ENCODE measurements around the gene ROBO4.
A peak's percentile ranks its signal among the peaks of the same experiment; 100 is the strongest.

ROBO4 gene

GRCh38 chr11:124887667-124888013 lies 10.0 kb downstream of the ROBO4 start:
- DNase-seq, result no peak

- peak; percentile 23 for DNase-seq
Measured at GRCh38 chr11:124886978-124887666, 10.5 kb downstream of the ROBO4 start.

- peak; percentile 36 for DNase-seq
Measured at GRCh38 chr11:124886476-124886875, 11.2 kb downstream of the ROBO4 start.

DNA sequence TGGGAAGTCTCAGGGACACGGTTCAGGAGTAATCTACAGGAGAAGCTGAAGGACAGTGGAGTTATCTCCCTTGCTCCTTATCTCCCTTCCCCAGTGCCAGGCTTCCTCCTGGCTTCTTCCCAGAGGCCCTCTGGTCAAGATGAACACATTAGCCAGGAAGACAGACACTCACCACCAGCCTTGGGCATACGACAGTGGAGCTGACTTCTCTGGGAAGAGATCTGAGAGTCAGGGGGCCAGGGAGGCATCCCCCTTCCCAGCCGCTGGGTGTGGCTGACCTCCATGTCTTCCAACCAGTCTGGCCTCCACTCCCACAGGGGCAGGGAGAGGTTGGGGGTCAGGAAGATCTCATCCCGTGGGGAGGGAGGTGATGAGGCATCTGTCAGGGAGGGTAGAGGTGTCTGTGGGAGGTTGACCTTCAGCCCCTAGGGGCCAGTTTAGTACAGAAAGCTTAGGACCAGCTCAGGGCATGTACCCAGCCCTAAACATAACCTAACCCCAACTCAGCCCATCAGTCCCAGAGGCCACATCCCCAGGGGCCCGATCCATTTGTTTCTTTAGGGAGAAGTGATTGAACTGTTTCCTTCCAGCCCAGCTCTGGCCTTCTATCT lies 12.7 kb downstream of the ROBO4 start:
- DNase-seq, result no peak

DNA sequence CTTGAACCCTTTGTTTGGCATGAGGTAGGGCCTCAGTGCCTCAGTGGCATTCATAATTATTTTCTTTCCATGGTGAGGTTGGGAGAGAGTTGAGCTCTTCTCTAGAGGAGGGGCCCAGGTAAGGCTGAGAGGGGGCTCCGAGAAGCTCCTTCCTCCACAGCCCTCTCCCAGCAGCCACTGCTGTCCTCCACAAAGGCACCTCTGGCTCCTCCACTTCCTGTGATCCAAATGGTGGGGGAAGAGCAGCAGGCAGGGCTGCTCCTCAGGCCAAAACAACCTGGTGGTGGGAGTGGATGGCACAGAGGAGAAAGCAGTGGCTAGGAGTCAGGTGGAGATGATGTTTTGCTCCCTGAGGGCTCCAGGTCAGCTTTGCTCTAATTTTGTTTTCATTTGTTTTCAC lies 13.3 kb downstream of the ROBO4 start:
- DNase-seq, result no peak

DNA sequence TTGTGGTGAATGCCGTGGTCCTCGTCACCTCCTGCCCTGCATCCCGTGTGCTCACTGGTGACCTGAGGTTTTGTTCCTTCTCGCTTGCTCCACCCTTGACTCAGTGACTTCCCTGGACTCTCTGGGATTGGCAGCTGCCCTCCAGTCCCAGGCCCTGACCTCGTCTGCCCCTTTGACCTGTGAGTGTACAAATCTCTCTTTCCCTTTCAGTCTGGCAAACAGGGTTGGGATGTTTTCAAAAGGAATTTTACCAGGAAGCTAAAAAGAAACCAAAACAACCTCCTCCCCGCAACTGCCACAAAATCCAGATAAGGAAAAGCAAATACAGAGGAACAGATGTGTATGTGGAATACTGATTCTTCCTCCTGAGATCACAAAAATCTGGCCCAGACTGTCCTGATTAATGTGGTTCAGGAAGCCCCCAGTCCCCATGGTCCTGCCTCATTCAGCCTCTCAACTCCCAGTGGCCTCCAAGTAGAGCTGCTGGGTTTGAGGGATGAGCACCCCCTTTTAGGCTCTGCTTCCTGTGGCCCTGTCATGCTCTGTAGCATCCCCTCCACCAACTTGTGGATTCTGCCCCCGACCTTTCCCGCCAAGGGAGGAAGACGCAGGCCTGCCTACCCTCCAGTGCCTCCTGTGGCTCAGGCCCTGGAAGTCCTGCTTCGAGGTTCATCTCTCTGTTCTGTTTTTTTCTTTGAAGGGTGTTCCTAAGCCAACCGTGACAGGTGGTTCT lies 15.2 kb downstream of the ROBO4 start:
- peak; percentile 30 for DNase-seq

- DNase-seq, result peak; percentile 26
Measured at GRCh38 chr11:124880958-124881357, 16.7 kb downstream of the ROBO4 start.

DNA sequence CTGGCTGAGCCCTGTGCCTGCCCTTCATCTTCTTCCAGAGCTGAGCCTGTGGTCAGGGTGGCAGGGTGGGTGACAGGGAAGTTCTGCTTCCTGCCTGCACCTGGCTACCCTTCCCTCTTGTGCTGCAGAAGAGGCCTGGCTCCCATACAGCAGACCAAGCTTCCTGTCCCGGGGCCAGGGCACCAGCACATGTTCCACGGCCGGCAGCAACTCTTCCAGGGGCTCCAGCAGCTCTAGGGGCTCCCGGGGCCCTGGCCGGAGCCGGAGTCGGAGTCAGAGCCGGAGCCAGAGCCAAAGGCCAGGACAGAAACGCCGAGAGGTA lies 17.4 kb downstream of the ROBO4 start:
- peak; percentile 40 for DNase-seq

- DNase-seq, result peak; percentile 46
Measured at GRCh38 chr11:124879493-124880289, 18.0 kb downstream of the ROBO4 start.

DNA sequence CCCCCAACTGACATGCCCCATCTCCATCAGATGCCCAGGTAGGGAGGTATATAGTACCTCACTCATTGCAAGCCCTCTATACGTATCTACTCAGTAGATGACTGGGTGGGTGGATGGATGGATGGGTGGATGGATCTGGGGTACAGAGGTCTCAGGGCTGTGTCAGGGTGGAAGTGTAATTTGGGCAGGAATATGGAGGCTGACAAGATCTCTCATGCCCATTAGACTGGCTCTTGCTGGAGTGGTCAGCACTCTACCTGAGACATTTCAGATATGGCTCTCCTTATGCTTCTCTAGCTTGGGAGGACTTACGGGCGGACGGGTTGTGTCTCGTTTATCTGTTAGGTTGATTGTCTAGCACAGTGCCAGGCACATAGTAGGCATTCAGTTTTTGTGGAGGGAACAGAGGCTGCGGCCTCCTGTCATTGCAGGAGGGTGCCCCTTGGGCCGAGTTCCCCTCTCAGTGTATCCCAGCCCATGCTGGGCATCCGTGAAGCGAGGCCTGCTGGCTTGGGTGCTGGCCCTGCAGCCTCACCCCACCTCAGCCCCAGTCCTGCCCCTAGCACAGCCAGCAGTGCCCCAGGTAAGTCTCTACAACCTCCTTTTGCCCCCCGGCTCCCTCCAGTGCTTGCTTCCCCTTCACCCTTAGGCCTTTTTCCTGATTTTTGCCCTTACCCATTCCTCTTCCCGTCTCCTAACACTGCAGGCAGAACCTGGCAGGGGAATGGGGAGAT lies 18.7 kb downstream of the ROBO4 start:
- DNase-seq, result no peak

DNA sequence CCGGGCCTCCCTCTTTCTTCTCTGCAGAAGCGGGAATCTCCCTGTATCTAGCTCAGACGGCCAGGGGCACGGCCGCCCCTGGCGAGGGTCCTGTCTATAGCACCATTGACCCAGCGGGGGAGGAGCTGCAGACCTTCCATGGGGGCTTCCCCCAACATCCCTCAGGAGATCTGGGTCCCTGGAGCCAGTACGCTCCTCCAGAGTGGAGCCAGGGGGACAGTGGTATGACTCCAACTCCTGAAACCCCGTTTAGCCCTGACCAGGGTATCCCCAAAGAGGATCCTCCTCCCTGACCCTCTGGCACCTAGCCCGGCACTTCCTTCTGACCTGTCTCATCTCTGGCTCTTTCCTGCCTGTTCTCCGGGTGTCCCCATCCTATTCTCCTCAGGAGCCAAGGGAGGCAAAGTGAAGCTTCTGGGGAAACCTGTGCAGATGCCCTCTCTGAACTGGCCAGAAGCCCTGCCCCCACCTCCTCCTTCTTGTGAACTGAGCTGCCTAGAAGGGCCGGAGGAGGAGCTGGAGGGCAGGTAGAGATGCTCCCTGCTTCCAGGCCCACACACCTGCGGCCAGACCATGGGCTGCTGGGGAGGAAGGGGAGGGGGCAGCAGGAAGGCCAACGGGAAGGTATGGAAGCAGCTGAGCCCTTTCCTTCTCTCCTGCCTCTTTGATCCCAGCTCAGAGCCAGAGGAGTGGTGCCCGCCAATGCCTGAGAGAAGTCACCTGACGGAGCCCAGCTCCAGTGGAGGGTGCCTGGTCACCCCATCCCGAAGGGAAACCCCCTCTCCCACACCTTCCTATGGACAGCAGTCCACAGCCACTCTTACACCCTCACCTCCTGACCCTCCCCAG lies 19.5 kb downstream of the ROBO4 start:
- no peak for DNase-seq

DNA sequence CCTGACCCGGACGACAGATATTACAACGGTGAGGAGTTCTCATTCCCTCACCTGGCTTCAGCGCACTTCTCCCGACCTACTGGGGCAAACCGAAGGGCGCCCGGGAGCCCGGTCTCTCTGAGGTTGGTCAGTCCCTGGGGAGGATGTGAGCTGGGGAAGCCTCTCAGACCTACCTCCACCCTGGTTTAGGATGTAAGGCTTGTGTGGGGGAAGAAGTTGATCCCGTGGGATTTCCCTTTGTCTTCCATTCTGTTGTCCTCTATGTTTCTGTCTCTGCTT lies 20.1 kb downstream of the ROBO4 start:
- no peak for DNase-seq

DNA sequence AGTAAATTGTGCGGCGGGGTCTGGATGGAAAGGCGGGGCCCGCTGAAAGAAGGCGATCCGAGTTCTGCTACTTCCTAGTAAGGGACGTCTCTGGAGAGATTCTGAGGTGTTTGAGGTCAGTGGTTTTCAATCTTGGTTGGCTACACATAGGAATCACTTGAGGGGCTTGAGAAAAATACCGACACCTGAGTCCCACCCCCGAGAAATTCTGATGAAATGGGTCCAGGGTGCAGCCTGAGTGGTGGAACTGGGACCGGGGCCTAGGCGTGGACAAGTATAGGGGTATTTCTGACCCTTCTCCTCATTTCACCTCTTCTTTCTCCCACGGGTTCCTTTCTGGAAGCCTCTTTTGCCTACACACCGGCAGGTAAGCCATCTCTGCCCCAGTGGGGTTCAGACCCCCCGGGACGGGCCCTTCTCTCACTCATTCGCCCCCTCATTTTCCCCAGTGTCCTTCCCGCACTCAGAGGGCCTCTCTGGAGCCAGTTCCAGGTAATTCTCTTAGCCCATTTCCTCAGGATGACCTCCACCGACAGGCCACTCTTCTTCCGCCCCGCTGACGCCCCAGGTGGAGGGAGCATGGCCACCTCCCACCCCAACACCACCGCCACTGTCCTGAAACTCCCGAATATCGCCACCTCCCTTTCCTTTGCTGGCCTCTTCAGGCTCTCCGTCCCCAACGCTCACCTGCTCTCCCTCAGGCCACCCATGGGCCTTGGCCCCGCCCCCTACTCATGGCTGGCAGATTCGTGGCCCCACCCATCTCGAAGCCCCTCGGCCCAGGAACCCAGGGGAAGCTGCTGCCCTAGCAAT lies 20.6 kb downstream of the ROBO4 start:
- DNase-seq, result no peak

DNA sequence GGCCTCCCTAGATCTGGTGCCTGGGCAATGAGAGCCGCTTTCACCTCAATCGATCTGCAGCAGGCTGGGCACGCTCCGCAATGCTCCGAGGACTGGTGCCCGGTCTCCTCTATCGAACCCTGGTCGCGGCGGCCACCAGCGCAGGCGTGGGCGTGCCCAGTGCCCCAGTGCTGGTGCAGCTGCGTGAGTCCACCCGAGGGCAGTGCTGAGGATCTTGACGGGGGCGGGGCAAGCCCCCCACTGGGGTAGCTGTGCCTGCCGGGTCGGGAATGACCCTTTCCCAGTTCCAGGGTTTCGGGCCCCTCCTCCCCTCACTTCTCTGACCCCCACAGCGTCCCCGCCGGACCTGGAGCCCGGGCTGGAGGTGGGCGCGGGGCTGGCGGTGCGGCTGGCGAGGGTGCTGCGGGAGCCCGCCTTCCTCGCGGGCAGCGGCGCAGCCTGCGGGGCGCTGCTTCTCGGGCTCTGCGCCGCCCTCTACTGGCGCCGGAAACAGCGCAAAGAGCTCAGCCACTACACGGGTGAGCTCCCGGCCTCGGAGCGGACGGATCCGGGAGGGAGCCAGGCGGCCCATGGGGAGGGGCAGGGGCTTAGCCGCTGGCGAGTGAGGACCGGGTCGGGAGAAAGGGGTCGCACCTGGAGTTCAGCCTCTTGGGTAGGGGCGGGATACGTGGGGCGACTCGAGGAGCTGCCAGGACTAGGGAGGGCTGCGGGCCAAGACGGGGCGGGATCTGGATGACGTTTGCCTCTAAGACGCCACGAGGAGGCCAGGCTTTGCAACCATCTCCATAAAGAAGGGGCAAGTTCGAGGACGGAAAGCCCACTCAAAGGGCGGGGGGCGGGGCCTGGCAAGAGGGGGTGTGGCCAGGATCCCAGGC lies 21.5 kb downstream of the ROBO4 start:
- peak; percentile 89 for DNase-seq

DNA sequence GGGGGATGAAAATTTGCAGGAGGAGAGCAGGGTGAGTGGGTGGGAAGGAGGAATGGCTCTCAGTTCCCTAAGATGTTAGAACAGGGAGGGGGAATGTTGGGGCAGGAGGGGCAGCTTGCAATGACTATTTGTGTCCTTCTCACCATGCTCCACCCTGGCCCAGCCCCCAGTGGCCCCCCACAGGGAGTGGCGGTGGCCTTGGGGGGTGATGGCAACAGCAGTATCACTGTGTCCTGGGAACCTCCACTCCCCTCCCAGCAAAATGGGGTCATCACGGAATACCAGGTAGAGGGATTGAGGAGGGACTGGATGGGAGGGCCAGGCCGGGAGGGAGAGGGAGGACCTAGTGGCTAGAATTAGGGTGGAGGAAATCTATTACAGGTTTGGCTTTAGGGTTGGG lies 22.3 kb downstream of the ROBO4 start:
- no peak for DNase-seq

GRCh38 chr11:124874571-124875255 lies 23.0 kb downstream of the ROBO4 start:
- DNase-seq, result peak; percentile 44

DNA sequence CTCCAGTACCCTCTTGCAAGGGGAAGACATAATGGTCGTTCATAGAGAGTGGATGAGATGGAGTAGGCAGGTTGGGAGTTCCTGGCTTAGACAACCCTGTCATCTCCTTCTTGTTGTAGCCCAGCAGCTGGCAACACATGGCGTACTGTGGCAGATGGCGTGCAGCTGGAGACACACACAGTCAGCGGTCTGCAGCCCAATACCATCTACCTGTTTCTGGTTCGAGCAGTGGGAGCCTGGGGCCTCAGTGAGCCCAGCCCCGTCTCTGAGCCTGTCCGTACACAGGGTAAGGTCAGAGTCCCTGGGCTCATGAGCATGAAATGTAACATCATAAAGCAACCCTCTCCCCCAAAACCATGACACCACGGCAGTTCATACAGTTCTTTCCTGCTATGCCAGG lies 23.7 kb downstream of the ROBO4 start:
- DNase-seq, result peak; percentile 34

DNA sequence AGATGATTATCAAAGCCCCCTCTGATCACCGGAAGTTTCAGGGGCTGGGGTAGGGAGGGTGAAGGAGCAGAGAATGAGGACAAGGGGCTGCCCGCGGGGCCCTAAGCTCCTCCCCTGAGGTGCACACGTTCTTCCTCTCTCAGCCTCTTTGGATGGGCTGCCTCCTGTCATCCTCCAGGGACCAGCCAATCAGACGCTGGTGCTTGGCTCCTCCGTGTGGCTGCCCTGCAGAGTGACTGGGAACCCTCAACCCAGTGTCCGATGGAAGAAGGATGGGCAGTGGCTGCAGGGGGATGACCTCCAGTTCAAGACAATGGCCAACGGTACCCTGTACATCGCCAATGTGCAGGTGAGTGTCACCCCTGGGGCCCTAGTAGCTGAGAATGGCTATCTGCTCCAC lies 24.9 kb downstream of the ROBO4 start:
- no peak for DNase-seq

DNA sequence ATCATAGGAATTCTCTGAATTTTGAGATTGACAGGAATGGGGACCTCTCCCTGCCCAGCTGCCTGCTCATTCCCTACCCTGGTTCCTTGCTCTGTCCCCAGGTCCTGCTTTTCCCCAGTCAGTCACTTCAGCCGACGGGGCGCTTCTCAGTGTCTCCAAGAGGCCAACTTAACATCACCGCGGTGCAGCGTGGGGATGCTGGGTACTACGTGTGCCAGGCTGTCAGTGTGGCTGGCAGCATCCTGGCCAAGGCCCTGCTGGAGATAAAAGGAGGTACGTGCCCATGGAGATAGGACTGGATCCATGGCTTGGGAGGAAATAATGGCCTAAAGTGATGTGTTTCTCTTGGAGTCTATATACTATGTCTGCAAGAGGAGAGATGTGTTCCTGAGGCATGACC lies 25.4 kb downstream of the ROBO4 start:
- DNase-seq, result no peak

DNA sequence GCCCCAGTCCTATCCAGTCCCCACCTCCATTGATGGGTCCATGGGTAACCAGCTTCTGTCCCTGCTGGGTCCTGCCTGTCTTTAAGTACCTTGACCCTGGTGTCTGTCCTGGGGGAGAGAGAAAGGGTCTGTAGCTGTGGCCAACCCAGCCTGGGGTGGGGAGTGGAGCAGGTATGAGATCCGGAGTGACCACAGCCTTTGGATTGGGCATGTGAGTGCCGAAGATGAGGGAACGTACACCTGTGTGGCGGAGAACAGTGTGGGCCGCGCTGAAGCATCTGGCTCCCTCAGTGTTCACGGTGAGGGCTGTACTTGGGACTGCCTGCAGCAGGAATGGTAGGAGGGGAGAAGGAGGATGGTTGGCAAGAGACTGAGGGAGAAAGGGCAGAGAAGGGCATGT lies 27.2 kb downstream of the ROBO4 start:
- DNase-seq, result peak; percentile 42

Measured in activated CD8-positive, alpha-beta memory T cell treated with anti-CD3 and anti-CD28 coated beads, Interleukin-2, amount 50 U/mL, for 48 hours (primary cell).